ENCODE data around the gene STK26.
"Not testable (repeated sequence)": the region's sequence is repeated elsewhere in the genome, so short reads cannot be mapped to it uniquely, and the experiment has no call there.

STK26 gene

GRCh38 chrX:132045456-132045855 is 22.4 kb downstream of the STK26 start:
- DNase-seq (ENCODE audit: extremely low read depth, low read depth), result no peak
- TF ChIP-seq CTCF (IDR thresholded peaks at IDR 0.05; ENCODE audit: low read depth, low read length, missing control alignments), result no peak
- H3K4me3 ChIP-seq (replicated peaks; ENCODE audit: low read depth, low read length), result no peak overlapping the region

- no peak for DNase-seq (ENCODE audit: extremely low read depth, low read depth)
These were observed 23.4 kb downstream of the STK26 start for GRCh38 chrX:132046533-132046932.

GRCh38 chrX:132051778-132052177 is 28.7 kb downstream of the STK26 start:
- not testable (repeated sequence) for H3K4me3 ChIP-seq (replicated peaks; ENCODE audit: low read depth, low read length); DNase-seq (ENCODE audit: extremely low read depth, low read depth)

More at GRCh38 chrX:132046533-132046932, 23.4 kb downstream of the STK26 start:
- TF ChIP-seq CTCF (IDR thresholded peaks at IDR 0.05; ENCODE audit: low read depth, low read length, missing control alignments), result no peak
- no peak overlapping the region for H3K4me3 ChIP-seq (replicated peaks; ENCODE audit: low read depth, low read length)

GRCh38 chrX:132058050-132058449 is 34.9 kb downstream of the STK26 start:
- no peak for DNase-seq (ENCODE audit: extremely low read depth, low read depth)
- no peak for TF ChIP-seq CTCF (IDR thresholded peaks at IDR 0.05; ENCODE audit: low read depth, low read length, missing control alignments)
- no peak overlapping the region for H3K4me3 ChIP-seq (replicated peaks; ENCODE audit: low read depth, low read length)

GRCh38 chrX:132058975-132059374 is 35.9 kb downstream of the STK26 start:
- TF ChIP-seq CTCF (IDR thresholded peaks at IDR 0.05; ENCODE audit: low read depth, low read length, missing control alignments), result no peak
- no peak overlapping the region for H3K4me3 ChIP-seq (replicated peaks; ENCODE audit: low read depth, low read length)
- no peak for DNase-seq (ENCODE audit: extremely low read depth, low read depth)

GRCh38 chrX:132059973-132060540 is 37.0 kb downstream of the STK26 start:
- no peak overlapping the region for H3K4me3 ChIP-seq (replicated peaks; ENCODE audit: low read depth, low read length)
- TF ChIP-seq CTCF (IDR thresholded peaks at IDR 0.05; ENCODE audit: low read depth, low read length, missing control alignments), result no peak
- no peak for DNase-seq (ENCODE audit: extremely low read depth, low read depth)

GRCh38 chrX:132063334-132063733 is 40.2 kb downstream of the STK26 start:
- no peak for TF ChIP-seq CTCF (IDR thresholded peaks at IDR 0.05; ENCODE audit: low read depth, low read length, missing control alignments)
- H3K4me3 ChIP-seq (replicated peaks; ENCODE audit: low read depth, low read length), result no peak overlapping the region
- no peak for DNase-seq (ENCODE audit: extremely low read depth, low read depth)

Measured in HFF-Myc (cell line).